Effector memory CD8-positive, alpha-beta T cell (primary cell): ENCODE results near the gene PCNT.

Experiments
- ATAC-seq: fragments of 150-1000 bp; cut with Tn5 transposase; replicated peaks from 2 replicates; pipeline ENCODE4 v1.10.0; 2021; ENCODE audit warnings: mild to moderate bottlenecking, moderate library complexity
- DNase-seq, 3 experiments: peaks; one replicate each; pipeline ENCODE4 v3.0.0; 2021
- H3K27ac Mint-ChIP-seq, 2 donors: one replicate each; pipeline ENCODE4 v1.8.0; 2022; ENCODE audit warnings: mild to moderate bottlenecking in 2 of 2, mixed read lengths in 2 of 2, moderate library complexity in 2 of 2
- H3K27me3 Mint-ChIP-seq, 2 donors: one replicate each; pipeline ENCODE4 v1.8.0; 2022; ENCODE audit warnings: mixed read lengths in 2 of 2
- H3K36me3 Mint-ChIP-seq: one replicate; pipeline ENCODE4 v1.8.0; 2022; ENCODE audit warnings: mild to moderate bottlenecking, moderate library complexity, mixed read lengths; ENCODE audit not compliant: insufficient read depth
- H3K4me1 Mint-ChIP-seq, 2 donors: one replicate each; pipeline ENCODE4 v1.8.0; 2022; ENCODE audit warnings: low read depth in 2 of 2, mixed read lengths in 2 of 2
- H3K4me3 Mint-ChIP-seq, 2 donors: one replicate each; pipeline ENCODE4 v1.8.0; 2022; ENCODE audit warnings: mild to moderate bottlenecking in 2 of 2, mixed read lengths in 2 of 2, moderate library complexity in 2 of 2
- H3K9me3 Mint-ChIP-seq, 2 donors: one replicate each; pipeline ENCODE4 v1.8.0; 2022; ENCODE audit warnings: mixed read lengths in 2 of 2

PCNT gene

DNA sequence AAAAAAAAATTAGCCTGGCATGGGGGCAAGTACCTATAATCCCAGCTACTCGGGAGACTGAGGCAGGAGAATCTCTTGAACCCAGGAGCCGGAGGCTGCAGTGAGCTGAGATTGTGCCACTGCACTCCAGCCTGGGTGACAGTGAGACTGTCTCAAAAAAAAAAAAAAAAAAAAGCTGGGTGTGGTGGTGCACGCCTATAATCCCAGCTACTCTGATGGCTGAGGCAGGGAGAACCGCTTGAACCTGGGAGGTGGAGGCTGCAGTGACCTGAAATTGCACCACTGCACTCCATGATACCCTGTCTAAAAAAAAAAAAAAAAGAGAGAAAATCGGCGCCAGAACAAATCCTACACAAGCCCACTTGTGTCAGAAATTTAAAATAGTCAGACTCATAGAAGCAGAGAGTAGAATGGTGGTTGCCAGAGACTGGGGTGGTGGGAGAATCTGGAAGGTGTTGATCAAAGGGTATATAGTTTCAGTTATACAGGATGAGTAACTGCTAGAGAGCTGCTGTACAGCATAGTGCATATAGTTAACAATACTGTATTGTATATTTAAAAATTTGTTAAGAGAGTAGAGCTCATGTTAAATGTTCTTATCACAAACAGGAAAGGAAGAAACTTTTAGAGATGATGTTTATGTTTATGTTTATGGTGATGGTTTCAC lies 144.3 kb downstream of the PCNT start:
- Mint-ChIP-seq H3K4me1 (peaks cover 30 to 42% of the 10 kb centered on the region in 2 donors), H3K9me3 (no peaks in the 10 kb centered on the region), H3K27me3 (no peaks in the 10 kb centered on the region), H3K27ac (peak overlapping the region; percentile 75 to 83), H3K4me3 (no peak overlapping the region), H3K36me3 (peaks cover 52% of the 10 kb centered on the region)
- no peak for ATAC-seq
- DNase-seq, result no peak

DNA sequence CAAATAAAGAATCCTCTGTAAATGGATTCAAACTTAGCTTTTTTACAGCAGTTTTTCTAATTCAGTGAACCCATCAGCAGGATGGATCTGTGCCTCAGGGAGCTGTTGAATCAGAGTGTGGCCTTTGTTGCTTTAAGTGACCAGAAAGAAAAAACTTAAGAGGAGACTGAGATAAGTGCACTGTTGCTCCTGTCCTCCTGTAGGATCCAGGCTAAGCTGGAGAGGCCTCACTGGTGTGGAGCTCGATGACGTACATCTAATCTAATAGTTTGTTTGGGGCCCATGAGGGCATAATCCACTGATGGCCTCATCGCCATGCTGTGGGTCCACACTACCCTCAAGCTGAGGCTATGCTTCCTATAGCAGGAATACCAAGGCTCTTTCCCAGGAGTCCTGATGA lies 145.3 kb downstream of the PCNT start:
- Mint-ChIP-seq H3K4me1 (peaks cover 35 to 45% of the 10 kb centered on the region in 2 donors), H3K9me3 (no peaks in the 10 kb centered on the region), H3K4me3 (no peak overlapping the region), H3K27me3 (no peaks in the 10 kb centered on the region), H3K36me3 (peaks cover 46% of the 10 kb centered on the region), H3K27ac (peak overlapping the region; percentile 26 to 75)
- DNase-seq (no peak), ATAC-seq (no peak)

DNA sequence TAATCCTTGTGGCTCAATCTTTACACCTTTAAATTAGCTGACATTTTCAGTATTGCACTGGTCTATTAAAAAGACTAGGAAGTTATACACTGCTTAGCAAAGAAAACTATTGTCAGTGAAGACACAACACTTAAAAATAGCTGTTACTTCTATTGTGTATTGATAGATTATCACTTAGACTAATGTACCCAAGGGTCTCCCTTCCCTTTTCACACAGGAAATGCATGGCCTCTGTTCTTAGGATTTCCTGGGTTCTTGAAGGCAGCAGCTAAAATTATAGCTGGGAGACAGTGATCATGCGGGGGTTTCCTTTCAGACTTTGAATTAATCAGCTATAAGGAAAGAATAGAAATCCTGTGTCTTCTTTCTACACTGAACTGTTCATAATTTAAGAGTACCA lies 147.6 kb downstream of the PCNT start:
- Mint-ChIP-seq H3K27ac (peak overlapping the region; percentile 33 to 85), H3K4me3 (no peak overlapping the region), H3K4me1 (peaks cover 42 to 52% of the 10 kb centered on the region in 2 donors), H3K27me3 (no peaks in the 10 kb centered on the region), H3K9me3 (no peaks in the 10 kb centered on the region), H3K36me3 (peaks cover 32% of the 10 kb centered on the region)
- no peak for DNase-seq
- ATAC-seq, result no peak

DNA sequence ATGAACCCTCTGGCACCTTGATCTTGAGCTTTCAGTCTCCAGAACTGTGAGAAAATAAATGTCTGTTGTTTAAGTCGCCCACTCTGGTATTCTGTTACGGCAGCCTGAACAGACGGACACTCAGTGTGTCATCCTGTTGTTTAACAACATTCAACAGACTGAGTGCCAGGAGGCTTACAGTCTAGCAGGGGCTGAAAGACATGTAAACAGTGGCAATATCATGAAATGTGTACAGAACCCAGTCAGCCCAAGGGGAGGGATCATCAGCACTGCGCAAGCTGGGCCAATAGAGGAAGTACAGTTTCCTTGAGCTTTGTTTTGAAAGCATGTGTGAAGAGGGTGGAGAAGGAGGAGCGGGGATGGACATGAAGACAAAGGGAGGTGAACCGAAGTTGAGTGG lies 148.3 kb downstream of the PCNT start:
- DNase-seq (no peak), ATAC-seq (no peak)
- peaks cover 45 to 55% of the 10 kb centered on the region in 2 donors for H3K4me1 Mint-ChIP-seq
- H3K9me3 Mint-ChIP-seq, result no peaks in the 10 kb centered on the region
- no peaks in the 10 kb centered on the region for H3K27me3 Mint-ChIP-seq
- peak overlapping the region; percentile 33 to 85 for H3K27ac Mint-ChIP-seq
- no peak overlapping the region for H3K4me3 Mint-ChIP-seq
- peaks cover 32% of the 10 kb centered on the region for H3K36me3 Mint-ChIP-seq

DNA sequence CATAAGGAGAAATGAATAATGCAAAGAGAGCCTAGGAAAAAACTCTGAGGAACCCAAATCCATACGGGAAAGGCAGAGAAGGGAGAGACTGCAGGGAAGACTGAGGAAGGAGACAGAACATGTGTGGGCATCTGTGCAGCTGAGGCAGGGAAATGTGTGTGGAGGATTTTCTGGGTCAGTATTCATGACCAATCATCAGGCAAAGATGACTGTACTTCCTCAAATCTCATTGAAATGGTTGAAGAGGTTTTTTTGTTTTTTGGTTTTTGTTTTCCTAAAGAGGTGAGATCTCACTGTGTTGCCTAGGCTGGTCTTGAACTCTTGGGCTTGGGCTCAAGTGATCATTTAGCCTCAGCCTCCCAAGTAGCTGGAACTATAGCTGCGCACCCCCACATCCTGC lies 150.4 kb downstream of the PCNT start:
- peaks cover 31% of the 10 kb centered on the region for H3K36me3 Mint-ChIP-seq
- H3K27me3 Mint-ChIP-seq, result no peaks in the 10 kb centered on the region
- ATAC-seq, result no peak
- H3K27ac Mint-ChIP-seq, result peak overlapping the region; percentile 65 to 73
- H3K9me3 Mint-ChIP-seq, result no peaks in the 10 kb centered on the region
- H3K4me3 Mint-ChIP-seq, result no peak overlapping the region
- peaks cover 44 to 54% of the 10 kb centered on the region in 2 donors for H3K4me1 Mint-ChIP-seq
- no peak for DNase-seq

DNA sequence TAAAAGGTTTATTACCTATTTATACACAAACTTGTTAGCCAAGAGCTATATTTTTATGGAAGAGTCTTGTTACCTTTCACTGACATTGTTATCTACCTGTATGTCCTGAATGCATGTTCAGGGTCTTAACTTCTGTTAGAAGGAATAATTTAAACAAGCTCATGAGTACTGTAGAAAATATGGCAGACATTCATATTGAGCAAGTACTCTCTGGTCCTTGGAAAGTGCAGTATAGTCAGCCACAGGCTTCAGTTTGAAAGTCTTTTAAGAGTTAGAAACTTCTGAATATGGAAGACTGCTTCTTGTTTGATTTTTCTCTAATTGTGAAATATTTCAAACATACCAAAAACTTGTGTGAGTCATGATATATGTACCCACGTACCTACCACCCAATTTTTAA lies 151.3 kb downstream of the PCNT start:
- H3K4me1 Mint-ChIP-seq, result peaks cover 46 to 50% of the 10 kb centered on the region in 2 donors
- no peak overlapping the region for H3K27ac Mint-ChIP-seq
- H3K9me3 Mint-ChIP-seq, result no peaks in the 10 kb centered on the region
- H3K36me3 Mint-ChIP-seq, result peaks cover 26% of the 10 kb centered on the region
- no peaks in the 10 kb centered on the region for H3K27me3 Mint-ChIP-seq
- no peak overlapping the region for H3K4me3 Mint-ChIP-seq
- ATAC-seq (no peak), DNase-seq (no peak)

DNA sequence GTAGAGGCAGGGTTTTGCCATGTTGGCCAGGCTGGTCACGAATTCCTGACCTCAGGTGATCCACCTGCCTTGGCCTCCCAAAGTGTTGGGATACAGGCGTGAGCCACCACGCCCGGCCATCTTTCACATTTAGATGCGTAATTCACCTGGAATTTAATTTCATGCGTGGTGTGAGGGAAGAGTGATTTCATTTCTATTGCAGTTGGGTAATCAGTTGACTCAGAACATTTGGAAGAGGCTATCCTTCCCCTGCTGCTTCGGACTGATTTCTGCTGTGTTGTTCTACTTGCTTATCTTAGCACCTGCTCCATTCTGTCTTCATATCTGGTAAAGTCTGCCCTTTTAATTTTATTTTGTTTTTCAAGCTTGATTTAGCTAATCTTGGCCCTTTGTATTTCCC lies 153.8 kb downstream of the PCNT start:
- DNase-seq, result no peak
- H3K36me3 Mint-ChIP-seq, result peaks cover 22% of the 10 kb centered on the region
- H3K27ac Mint-ChIP-seq, result peak overlapping the region; percentile 53 to 59
- no peak overlapping the region for H3K4me3 Mint-ChIP-seq
- peaks cover 39 to 44% of the 10 kb centered on the region in 2 donors for H3K4me1 Mint-ChIP-seq
- H3K27me3 Mint-ChIP-seq, result no peaks in the 10 kb centered on the region
- ATAC-seq, result no peak
- no peaks in the 10 kb centered on the region for H3K9me3 Mint-ChIP-seq

DNA sequence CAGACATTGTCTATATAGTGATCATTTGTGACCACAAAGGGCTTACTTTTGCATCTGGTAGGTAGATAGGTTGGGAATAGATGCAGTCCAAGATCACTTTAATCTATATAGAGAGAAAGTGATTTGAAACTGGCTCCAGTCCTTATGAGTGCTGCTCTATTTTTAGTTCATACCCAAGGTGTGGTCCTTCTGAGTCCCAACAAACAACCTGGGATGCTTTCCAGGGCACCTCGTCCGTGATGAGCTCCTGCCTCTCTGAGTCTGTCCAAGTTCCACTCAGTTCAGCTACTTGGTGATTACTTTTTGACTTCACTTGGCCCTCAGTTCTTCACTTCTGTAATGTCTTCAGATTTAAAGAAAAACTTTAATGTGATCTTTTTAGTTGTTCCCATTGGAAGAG lies 155.0 kb downstream of the PCNT start:
- H3K4me1 Mint-ChIP-seq, result peaks cover 48 to 51% of the 10 kb centered on the region in 2 donors
- peak overlapping the region in 1 of 2 donors; percentile 54 for H3K27ac Mint-ChIP-seq
- H3K27me3 Mint-ChIP-seq, result no peaks in the 10 kb centered on the region
- no peak overlapping the region for H3K4me3 Mint-ChIP-seq
- ATAC-seq (no peak), DNase-seq (no peak)
- H3K36me3 Mint-ChIP-seq, result peaks cover 27% of the 10 kb centered on the region
- no peaks in the 10 kb centered on the region for H3K9me3 Mint-ChIP-seq

DNA sequence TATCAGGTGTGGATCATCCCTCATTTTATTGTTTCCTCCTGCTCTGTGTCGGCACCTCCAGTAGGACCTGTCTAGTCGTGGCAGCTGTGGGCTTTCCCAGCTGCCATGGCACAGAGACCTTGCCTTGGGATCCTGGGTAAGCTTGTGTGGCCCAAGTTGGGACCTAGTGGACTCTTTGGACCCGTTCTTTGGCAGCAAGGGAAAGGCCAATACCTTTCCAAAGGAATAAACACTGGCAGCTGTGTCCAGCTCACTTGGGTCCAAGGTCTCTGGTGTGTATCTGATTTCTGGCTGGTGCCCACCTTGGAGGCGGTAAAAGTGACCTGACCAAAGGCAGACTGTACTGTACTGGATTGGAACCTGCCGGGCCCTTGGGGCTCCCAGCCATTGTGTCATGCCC lies 156.5 kb downstream of the PCNT start:
- no peak for ATAC-seq
- Mint-ChIP-seq H3K4me1 (peaks cover 41 to 47% of the 10 kb centered on the region in 2 donors), H3K36me3 (peaks cover 35% of the 10 kb centered on the region), H3K27ac (peak overlapping the region in 1 of 2 donors; percentile 1), H3K9me3 (no peaks in the 10 kb centered on the region), H3K27me3 (no peaks in the 10 kb centered on the region), H3K4me3 (no peak overlapping the region)
- DNase-seq, result no peak

DNA sequence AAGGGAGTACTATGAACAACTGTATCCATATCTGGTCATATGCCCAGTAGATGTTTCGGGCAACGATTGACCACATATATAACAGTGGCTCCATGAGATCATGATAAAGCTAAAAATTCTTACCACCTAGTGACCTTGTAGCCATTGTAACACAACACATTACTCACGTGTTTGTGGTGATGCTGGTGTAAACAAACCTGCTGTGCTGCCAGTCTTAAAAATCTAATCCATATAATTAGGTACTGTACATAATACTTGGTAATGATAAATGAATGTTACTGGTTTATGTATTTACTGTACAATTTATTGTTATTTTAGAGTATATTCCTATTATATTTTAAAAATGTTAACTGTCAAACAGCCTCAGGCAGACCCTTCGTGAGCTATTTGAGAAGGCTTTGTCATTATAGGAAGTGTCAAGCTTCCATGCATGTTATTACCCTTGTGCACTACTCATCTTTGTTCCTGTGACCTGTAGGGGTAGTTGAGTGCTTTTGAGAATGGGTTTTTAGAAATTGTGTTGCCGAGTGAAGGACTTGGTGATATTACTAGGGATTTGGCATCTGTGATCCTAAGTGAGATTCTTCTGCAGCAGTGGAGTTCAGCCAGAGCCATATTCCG lies 158.4 kb downstream of the PCNT start:
- H3K27me3 Mint-ChIP-seq, result no peaks in the 10 kb centered on the region
- peak overlapping the region; percentile 70 to 92 for H3K27ac Mint-ChIP-seq
- DNase-seq (no peak), ATAC-seq (peak; percentile 46)
- H3K36me3 Mint-ChIP-seq, result peaks cover 39% of the 10 kb centered on the region
- H3K9me3 Mint-ChIP-seq, result no peaks in the 10 kb centered on the region
- H3K4me3 Mint-ChIP-seq, result peak overlapping the region in 1 of 2 donors; percentile 4
- peaks cover 39 to 49% of the 10 kb centered on the region in 2 donors for H3K4me1 Mint-ChIP-seq

DNA sequence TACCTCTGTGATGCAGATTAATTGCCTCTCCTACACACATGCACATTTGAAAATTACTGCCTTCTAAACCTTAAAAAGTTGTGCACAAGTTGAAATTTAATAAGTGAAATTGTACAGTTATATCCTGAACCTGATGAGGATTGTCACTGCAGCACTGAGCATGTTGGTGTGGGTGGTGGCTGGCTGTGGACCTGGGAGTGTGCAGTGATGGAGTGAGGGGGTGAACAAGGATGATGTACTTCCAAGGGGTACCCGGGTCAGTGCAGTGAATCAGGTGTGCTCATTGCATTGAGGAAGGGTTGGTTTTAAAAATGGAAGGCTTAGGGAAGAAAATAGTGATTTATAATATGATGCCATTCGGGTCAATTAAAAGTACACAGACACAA lies 158.9 kb downstream of the PCNT start:
- ATAC-seq (no peak), DNase-seq (no peak)
- Mint-ChIP-seq H3K9me3 (no peaks in the 10 kb centered on the region), H3K27me3 (no peaks in the 10 kb centered on the region), H3K27ac (peak overlapping the region; percentile 70 to 92), H3K4me1 (peaks cover 37 to 47% of the 10 kb centered on the region in 2 donors), H3K4me3 (peak overlapping the region; percentile 4 to 50), H3K36me3 (peaks cover 34% of the 10 kb centered on the region)

DNA sequence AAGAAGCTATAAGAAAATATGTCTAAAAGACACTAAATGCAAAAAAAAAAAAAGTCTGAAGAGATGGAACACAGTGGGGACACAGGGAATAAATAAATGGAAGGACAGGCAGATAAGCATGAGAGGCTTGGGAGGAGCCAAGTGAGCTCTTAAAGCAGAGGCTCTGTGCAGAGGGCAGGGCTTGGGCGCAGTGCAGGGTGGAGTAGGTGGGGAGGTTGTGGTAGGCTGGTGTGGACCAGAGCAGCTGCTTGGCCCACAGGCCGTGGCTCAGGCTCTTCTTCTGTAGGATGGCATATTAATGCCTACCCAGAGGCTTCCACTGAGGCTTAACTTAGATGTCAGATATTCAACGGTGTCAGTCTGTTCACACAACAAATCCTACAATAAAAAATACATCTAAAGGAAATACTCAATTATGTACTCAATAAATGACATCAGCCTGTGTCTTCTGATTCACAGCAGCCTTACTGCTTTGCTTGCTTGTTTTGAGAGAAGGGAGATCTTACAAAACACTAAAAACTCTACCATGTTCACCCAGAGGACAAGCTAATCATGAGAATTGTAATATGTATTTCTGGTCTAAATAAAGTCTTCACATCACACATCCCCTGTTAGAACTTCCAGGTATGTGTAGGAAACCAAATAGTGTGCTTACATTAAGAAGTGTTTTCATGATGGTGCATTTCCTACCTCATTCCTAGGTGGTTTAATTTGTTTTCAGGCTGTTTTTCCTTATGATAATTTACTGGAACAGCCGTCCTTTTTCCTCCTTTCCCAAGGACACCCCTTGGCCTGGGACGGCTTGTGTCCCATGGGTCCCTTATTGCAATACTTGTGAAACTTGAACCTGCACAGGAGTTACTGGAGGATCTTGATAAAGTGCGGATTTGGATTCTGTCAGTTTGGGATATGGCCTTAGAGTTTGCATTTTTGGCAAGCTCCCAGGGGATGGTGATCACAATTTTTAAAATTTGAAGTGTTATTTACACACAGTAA lies 159.6 kb downstream of the PCNT start:
- Mint-ChIP-seq H3K4me3 (peak overlapping the region; percentile 4 to 50), H3K9me3 (no peaks in the 10 kb centered on the region), H3K4me1 (peaks cover 38 to 46% of the 10 kb centered on the region in 2 donors), H3K36me3 (peaks cover 34% of the 10 kb centered on the region), H3K27me3 (no peaks in the 10 kb centered on the region), H3K27ac (peak overlapping the region; percentile 70 to 92)
- peak; percentile 96 for ATAC-seq
- DNase-seq, result peak; percentile 15 to 33 (median 18)

DNA sequence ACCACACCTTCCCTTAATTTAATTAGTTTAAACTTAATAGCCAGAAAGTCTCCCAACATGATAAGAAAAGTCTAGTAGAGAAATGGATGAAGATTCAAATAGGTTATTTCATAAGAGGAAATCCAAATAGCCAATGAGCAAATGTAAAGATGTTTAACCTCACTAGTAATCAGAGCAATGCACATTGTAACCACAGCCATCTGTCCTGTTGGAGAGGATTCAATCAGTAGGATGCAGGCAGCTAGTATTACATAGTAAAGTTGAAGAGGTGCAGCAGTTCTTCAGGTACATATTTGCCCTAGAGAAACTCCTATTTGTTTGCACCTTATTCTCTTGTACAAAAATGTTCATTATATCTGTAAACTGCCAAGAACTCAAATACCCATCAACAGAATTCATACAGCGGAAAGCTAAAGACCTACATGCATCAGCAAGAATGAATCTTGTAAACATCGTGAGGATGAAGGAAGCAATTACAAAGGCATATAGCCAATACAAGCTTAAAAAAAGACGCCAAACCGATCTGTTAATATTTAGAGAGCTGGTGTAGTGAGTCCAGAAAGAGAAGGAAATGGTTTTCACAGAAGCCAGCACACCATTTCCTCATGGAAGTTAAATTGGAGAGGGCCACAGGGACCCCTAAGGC lies 162.6 kb downstream of the PCNT start:
- Mint-ChIP-seq H3K9me3 (no peaks in the 10 kb centered on the region), H3K27ac (peak overlapping the region in 1 of 2 donors; percentile 71), H3K4me3 (no peak overlapping the region), H3K4me1 (peaks cover 27 to 33% of the 10 kb centered on the region in 2 donors), H3K36me3 (peaks cover 35% of the 10 kb centered on the region), H3K27me3 (no peaks in the 10 kb centered on the region)
- ATAC-seq (no peak), DNase-seq (no peak)
